HEK293 (cell line): ENCODE results near the gene SHC4.

ENCODE experiments used
- CTCF ChIA-PET: fragments of 350-600 bp; formaldehyde crosslinking; extraction: SDS; loops from one replicate; lab custom pipeline; 2021; ENCODE audit warnings: antibody characterized with exemption; lab: Yijun Ruan, JAX
- POLR2A ChIA-PET: fragments of 300-600 bp; formaldehyde crosslinking; extraction: SDS; loops from one replicate; lab custom pipeline; 2020; ENCODE audit warnings: antibody characterized with exemption, inconsistent platforms; lab: Yijun Ruan, JAX
- H3K27ac ChIP-seq: fragments of 200-500 bp; sonication (Bioruptor generic); 2 replicates; pipeline ENCODE4 v1.5.1; 2014; ENCODE audit warnings: low read depth, low read length, control low read depth, inconsistent platforms; ENCODE audit errors: extremely low read depth
- H3K36me3 ChIP-seq, 2 experiments: fragments of 200-500 bp in 1 of 2; sonication (Bioruptor generic) in 1 of 2; 1 replicate in 1 of 2; 2 replicates in 1 of 2; pipeline ENCODE4 v1.5.1; 2014 to 2017; ENCODE audit warnings: inconsistent platforms in 2 of 2, low read length in 2 of 2; ENCODE audit not compliant: control insufficient read depth in 2 of 2, insufficient read depth in 1 of 2
- H3K4me1 ChIP-seq: fragments of 200-500 bp; sonication (Bioruptor generic); 2 replicates; pipeline ENCODE4 v1.5.1; 2014; ENCODE audit warnings: mild to moderate bottlenecking, low read length, inconsistent platforms; ENCODE audit not compliant: control insufficient read depth, insufficient read depth
- H3K4me3 ChIP-seq: 2 replicates; pipeline ENCODE4 v1.5.1; 2011; ENCODE audit warnings: low read depth, mild to moderate bottlenecking, control low read depth, low read length, moderate library complexity
- H3K9me3 ChIP-seq: fragments of 200-500 bp; sonication (Bioruptor generic); 2 replicates; pipeline ENCODE4 v1.5.1; 2014; ENCODE audit warnings: low read depth, low read length, inconsistent platforms; ENCODE audit not compliant: control insufficient read depth, insufficient read depth
- BCL11A ChIP-seq: fragments of 450-650 bp; formaldehyde crosslinking; IDR thresholded peaks from 2 replicates; pipeline ENCODE4 v1.5.1; 2016; ENCODE audit warnings: low read depth, missing biosample characterization, missing genetic modification characterization
- GLIS2 ChIP-seq: fragments of 450-650 bp; formaldehyde crosslinking; IDR thresholded peaks from 2 replicates; pipeline ENCODE4 v1.5.1; 2016; ENCODE audit warnings: missing biosample characterization, missing genetic modification characterization
- HOXA7 ChIP-seq: sonication (generic); formaldehyde crosslinking; IDR thresholded peaks from 2 replicates; pipeline ENCODE4 v1.8.1; 2022; ENCODE audit warnings: missing genetic modification reagents, borderline replicate concordance
- KLF7 ChIP-seq: fragments of 450-650 bp; formaldehyde crosslinking; IDR thresholded peaks from 2 replicates; pipeline ENCODE4 v1.5.1; 2016; ENCODE audit warnings: missing biosample characterization, missing genetic modification characterization, borderline replicate concordance
- MEIS1 ChIP-seq: sonication (generic); formaldehyde crosslinking; IDR thresholded peaks from 2 replicates; pipeline ENCODE4 v1.8.1; 2022; ENCODE audit warnings: missing genetic modification reagents, mild to moderate bottlenecking, borderline replicate concordance
- PBX3 ChIP-seq: sonication (generic); formaldehyde crosslinking; IDR thresholded peaks from 2 replicates; pipeline ENCODE4 v1.8.1; 2022; ENCODE audit warnings: mild to moderate bottlenecking, moderate library complexity, missing genetic modification reagents
- PRDM1 ChIP-seq: fragments of 450-650 bp; formaldehyde crosslinking; IDR thresholded peaks from 2 replicates; pipeline ENCODE4; 2016; ENCODE audit warnings: missing biosample characterization, missing genetic modification characterization
- SETDB1 ChIP-seq: IDR thresholded peaks from one replicate; pipeline ENCODE4 v1.6.1; 2017; ENCODE audit warnings: mild to moderate bottlenecking, low read length, moderate library complexity, mixed read lengths; ENCODE audit not compliant: insufficient read length
- SP3 ChIP-seq: fragments of 450-650 bp; formaldehyde crosslinking; IDR thresholded peaks from 2 replicates; pipeline ENCODE4 v1.5.1; 2016; ENCODE audit warnings: missing biosample characterization, missing genetic modification characterization
- YY1 ChIP-seq: fragments of 450-650 bp; formaldehyde crosslinking; IDR thresholded peaks from 2 replicates; pipeline ENCODE4 v1.5.1; 2018; ENCODE audit warnings: missing biosample characterization, missing genetic modification characterization
- ZBTB26 ChIP-seq: fragments of 450-650 bp; formaldehyde crosslinking; optimal IDR thresholded peaks from 2 replicates; pipeline ENCODE3; 2016; ENCODE audit warnings: missing biosample characterization, mild to moderate bottlenecking, missing genetic modification characterization
- ZBTB48 ChIP-seq: fragments of 450-650 bp; formaldehyde crosslinking; IDR thresholded peaks from 2 replicates; pipeline ENCODE4 v1.5.1; 2016; ENCODE audit warnings: missing biosample characterization, missing genetic modification characterization
- ZBTB6 ChIP-seq: fragments of 450-650 bp; formaldehyde crosslinking; IDR thresholded peaks from 2 replicates; pipeline ENCODE4 v1.5.1; 2017; ENCODE audit warnings: missing biosample characterization, missing genetic modification characterization
- ZBTB7A ChIP-seq: fragments of 450-650 bp; formaldehyde crosslinking; IDR thresholded peaks from 2 replicates; pipeline ENCODE4 v1.5.1; 2016; ENCODE audit warnings: low read depth, missing biosample characterization, missing genetic modification characterization
- ZNF121 ChIP-seq: fragments of 450-650 bp; formaldehyde crosslinking; IDR thresholded peaks from 2 replicates; pipeline ENCODE4 v1.5.1; 2016; ENCODE audit warnings: missing biosample characterization, missing genetic modification characterization
- ZNF214 ChIP-seq: fragments of 450-650 bp; formaldehyde crosslinking; IDR thresholded peaks from 2 replicates; pipeline ENCODE4 v1.5.1; 2017; ENCODE audit warnings: missing biosample characterization, mild to moderate bottlenecking, missing genetic modification characterization, borderline replicate concordance
- ZNF274 ChIP-seq, 2 experiments: fragments of 200-500 bp in 1 of 2; fragments of 450-650 bp in 1 of 2; sonication (Bioruptor generic) in 1 of 2; formaldehyde crosslinking in 1 of 2; IDR thresholded peaks; 2 replicates each; pipeline versions ENCODE4 v1.5.1 to v1.6.1; 2014 to 2016; ENCODE audit warnings: borderline replicate concordance in 1 of 2, inconsistent platforms in 1 of 2, low read length in 1 of 2, missing biosample characterization in 1 of 2, missing genetic modification characterization in 1 of 2
- ZNF350 ChIP-seq: fragments of 450-650 bp; formaldehyde crosslinking; IDR thresholded peaks from 2 replicates; pipeline ENCODE4 v1.5.0; 2017; ENCODE audit warnings: missing biosample characterization, mild to moderate bottlenecking, missing genetic modification characterization
- ZNF362 ChIP-seq: fragments of 450-650 bp; formaldehyde crosslinking; IDR thresholded peaks from 2 replicates; pipeline ENCODE4 v1.5.1; 2016; ENCODE audit warnings: missing biosample characterization, missing genetic modification characterization
- ZNF404 ChIP-seq: fragments of 450-650 bp; formaldehyde crosslinking; IDR thresholded peaks from 2 replicates; pipeline ENCODE4 v1.5.1; 2017; ENCODE audit warnings: missing biosample characterization, missing genetic modification characterization
- ZNF423 ChIP-seq: fragments of 450-650 bp; formaldehyde crosslinking; IDR thresholded peaks from 2 replicates; pipeline ENCODE4 v1.5.1; 2016; ENCODE audit warnings: missing biosample characterization, missing genetic modification characterization
- ZNF426 ChIP-seq: fragments of 450-650 bp; formaldehyde crosslinking; IDR thresholded peaks from 2 replicates; pipeline ENCODE4 v1.5.1; 2017; ENCODE audit warnings: missing biosample characterization, missing genetic modification characterization, mild to moderate bottlenecking, inconsistent platforms, moderate library complexity
- ZNF544 ChIP-seq: fragments of 450-650 bp; formaldehyde crosslinking; IDR thresholded peaks from 2 replicates; pipeline ENCODE4 v1.5.0; 2017; ENCODE audit warnings: missing biosample characterization, missing genetic modification characterization
- ZNF555 ChIP-seq: fragments of 450-650 bp; formaldehyde crosslinking; conservative IDR thresholded peaks from 2 replicates; pipeline ENCODE4 v1.5.1; 2017; ENCODE audit warnings: missing biosample characterization, mild to moderate bottlenecking, missing genetic modification characterization, inconsistent platforms
- ZNF639 ChIP-seq: fragments of 450-650 bp; formaldehyde crosslinking; IDR thresholded peaks from 2 replicates; pipeline ENCODE4 v1.5.1; 2016; ENCODE audit warnings: missing biosample characterization, missing genetic modification characterization
- ZNF660 ChIP-seq: fragments of 450-650 bp; IDR thresholded peaks from 2 replicates; pipeline ENCODE4 v1.5.1; 2018; ENCODE audit warnings: missing biosample characterization, mild to moderate bottlenecking, missing genetic modification characterization
- ZNF701 ChIP-seq: fragments of 450-650 bp; formaldehyde crosslinking; IDR thresholded peaks from 2 replicates; pipeline ENCODE4 v1.5.1; 2016; ENCODE audit warnings: missing biosample characterization, missing genetic modification characterization
- ZNF704 ChIP-seq: fragments of 450-650 bp; formaldehyde crosslinking; IDR thresholded peaks from 2 replicates; pipeline ENCODE4 v1.5.1; 2016; ENCODE audit warnings: missing biosample characterization, missing genetic modification characterization
- ZNF843 ChIP-seq: fragments of 450-650 bp; formaldehyde crosslinking; IDR thresholded peaks from 2 replicates; pipeline ENCODE4 v1.5.1; 2016; ENCODE audit warnings: missing biosample characterization, missing genetic modification characterization

The SHC4 gene

GRCh38 chr15:48963524-48964113 is at the start of gene SHC4:
Gene SHC4, minus strand, starts transcription at chr15:48963919. Its CDS starts 904 bp downstream, at chr15:48963015.
- CTCF ChIA-PET, result interaction anchor here (0.6 to 4.6 kb wide), 5 partner anchors 11 to 105 kb away, joined by 3 to 34 read pairs (median 4); partner anchors contain the start of gene EID1
- POLR2A ChIA-PET, result interaction anchor here (1.1 to 2.1 kb wide), 3 partner anchors 10 to 86 kb away, joined by 4 to 13 read pairs (median 9); partner anchors contain the start of gene EID1
- H3K27ac ChIP-seq, result peak within 1 kb of the TSS; percentile 49; the same call in 1 of the 2 replicates
- no peaks in the 10 kb centered on the region for H3K9me3 ChIP-seq
- no peaks in the 10 kb centered on the region for H3K36me3 ChIP-seq
- H3K4me1 ChIP-seq, result no peaks in the 10 kb centered on the region
- H3K4me3 ChIP-seq, result peak within 1 kb of the TSS; percentile 44
- TF ChIP-seq ZBTB7A (tag by site-specific recombination) (no peak), ZNF214 (tag by site-specific recombination) (no peak), SETDB1 (no peak), HOXA7 (CRISPR knock-in tag) (no peak), ZNF404 (no peak), PBX3 (CRISPR knock-in tag) (no peak), ZNF843 (tag by site-specific recombination) (no peak), ZNF660 (tag by site-specific recombination) (no peak; the same call in 1 of the 2 replicates), ZNF362 (tag by site-specific recombination) (no peak), KLF7 (tag by site-specific recombination) (no peak), ZBTB48 (no peak; the same call in 1 of the 2 replicates), YY1 (tag by site-specific recombination) (no peak), PRDM1 (no peak), ZNF704 (tag by site-specific recombination) (no peak), ZBTB26 (tag by site-specific recombination) (no peak), ZNF423 (tag by site-specific recombination) (no peak), ZNF639 (tag by site-specific recombination) (no peak), ZNF274 (IDR thresholded peaks at IDR 0.05; ENCODE audit: low read length) (no peak), ZNF274 (tag by site-specific recombination; IDR thresholded peaks at IDR 0.05; ENCODE audit: borderline replicate concordance) (no peak), SP3 (tag by site-specific recombination) (peak; percentile 19; the same call in 1 of the 2 replicates), ZNF544 (no peak), ZBTB6 (tag by site-specific recombination) (no peak), ZNF426 (tag by site-specific recombination) (no peak), BCL11A (tag by site-specific recombination) (no peak), ZNF350 (no peak), GLIS2 (tag by site-specific recombination) (no peak), MEIS1 (CRISPR knock-in tag) (no peak), ZNF701 (tag by site-specific recombination) (no peak), ZNF555 (tag by site-specific recombination) (no peak), ZNF121 (tag by site-specific recombination) (no peak)
